HG03159 (cell line): Measurements from ENCODE around the gene NFE2L2.
"Not testable (repeated sequence)": the region's sequence is repeated elsewhere in the genome, so short reads cannot be mapped to it uniquely, and the experiment has no call there.

Experiments used
- ATAC-seq: cut with Tn5 transposase; IDR thresholded peaks from one replicate; pipeline ENCODE4 v1.9.1; 2021; ENCODE audit warnings: mild to moderate bottlenecking, moderate library complexity; ENCODE audit not compliant: unreplicated experiment

The NFE2L2 gene

GRCh38 chr2:177281400-177282180 is 17.1 kb upstream of the NFE2L2 start:
- ATAC-seq, result peak; percentile 62

GRCh38 chr2:177279847-177280246 is 15.3 kb upstream of the NFE2L2 start:
- no peak for ATAC-seq

GRCh38 chr2:177275743-177276055 is 11.2 kb upstream of the NFE2L2 start:
- ATAC-seq, result no peak

GRCh38 chr2:177275040-177275742 is 10.7 kb upstream of the NFE2L2 start:
- no peak for ATAC-seq

DNA sequence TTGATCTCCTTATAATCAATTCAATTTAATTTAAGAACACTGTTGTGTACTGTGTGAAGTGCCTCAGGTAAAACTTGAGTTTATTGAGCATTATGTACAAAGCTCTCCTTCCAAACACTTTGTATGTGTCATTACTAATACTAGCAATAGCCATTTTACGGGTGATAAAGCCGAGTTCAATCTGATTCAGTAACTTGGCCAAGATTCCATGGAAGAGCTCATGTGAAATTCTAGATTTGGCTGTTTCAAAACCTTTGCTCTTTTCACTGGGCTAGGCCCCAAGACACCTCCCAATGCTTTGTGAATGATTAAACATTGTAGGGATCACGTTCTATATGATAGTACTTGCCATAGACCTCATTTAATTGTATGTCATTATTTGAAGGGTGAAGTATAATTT is 8.9 kb upstream of the NFE2L2 start:
- no peak for ATAC-seq

DNA sequence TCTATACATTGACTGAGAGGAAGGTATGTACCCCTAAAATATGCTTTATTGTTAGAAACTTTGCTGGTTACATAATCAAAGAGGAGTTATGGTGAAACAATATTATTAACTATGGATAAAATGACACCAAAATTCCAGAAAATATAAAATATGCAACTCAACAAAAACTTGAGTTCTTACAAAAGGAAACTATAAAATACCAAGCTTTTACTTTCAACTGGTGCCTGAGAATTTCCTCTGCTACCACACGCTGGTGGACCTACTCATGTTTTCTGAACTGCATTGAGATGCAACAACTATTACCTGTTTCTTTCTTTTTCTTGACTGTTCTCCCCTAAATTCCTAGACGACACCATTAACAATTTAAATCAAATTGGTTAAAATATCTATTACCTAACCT is 8.2 kb upstream of the NFE2L2 start:
- ATAC-seq, result no peak

GRCh38 chr2:177271981-177272666 is 7.6 kb upstream of the NFE2L2 start:
- peak; percentile 55 for ATAC-seq

GRCh38 chr2:177270531-177270930 is 6.0 kb upstream of the NFE2L2 start:
- ATAC-seq, result no peak

GRCh38 chr2:177268901-177269300 is 4.4 kb upstream of the NFE2L2 start:
- no peak for ATAC-seq

GRCh38 chr2:177268187-177268871 is 3.8 kb upstream of the NFE2L2 start:
- ATAC-seq, result no peak

GRCh38 chr2:177266955-177267354 is 2.4 kb upstream of the NFE2L2 start:
- not testable (repeated sequence) for ATAC-seq

DNA sequence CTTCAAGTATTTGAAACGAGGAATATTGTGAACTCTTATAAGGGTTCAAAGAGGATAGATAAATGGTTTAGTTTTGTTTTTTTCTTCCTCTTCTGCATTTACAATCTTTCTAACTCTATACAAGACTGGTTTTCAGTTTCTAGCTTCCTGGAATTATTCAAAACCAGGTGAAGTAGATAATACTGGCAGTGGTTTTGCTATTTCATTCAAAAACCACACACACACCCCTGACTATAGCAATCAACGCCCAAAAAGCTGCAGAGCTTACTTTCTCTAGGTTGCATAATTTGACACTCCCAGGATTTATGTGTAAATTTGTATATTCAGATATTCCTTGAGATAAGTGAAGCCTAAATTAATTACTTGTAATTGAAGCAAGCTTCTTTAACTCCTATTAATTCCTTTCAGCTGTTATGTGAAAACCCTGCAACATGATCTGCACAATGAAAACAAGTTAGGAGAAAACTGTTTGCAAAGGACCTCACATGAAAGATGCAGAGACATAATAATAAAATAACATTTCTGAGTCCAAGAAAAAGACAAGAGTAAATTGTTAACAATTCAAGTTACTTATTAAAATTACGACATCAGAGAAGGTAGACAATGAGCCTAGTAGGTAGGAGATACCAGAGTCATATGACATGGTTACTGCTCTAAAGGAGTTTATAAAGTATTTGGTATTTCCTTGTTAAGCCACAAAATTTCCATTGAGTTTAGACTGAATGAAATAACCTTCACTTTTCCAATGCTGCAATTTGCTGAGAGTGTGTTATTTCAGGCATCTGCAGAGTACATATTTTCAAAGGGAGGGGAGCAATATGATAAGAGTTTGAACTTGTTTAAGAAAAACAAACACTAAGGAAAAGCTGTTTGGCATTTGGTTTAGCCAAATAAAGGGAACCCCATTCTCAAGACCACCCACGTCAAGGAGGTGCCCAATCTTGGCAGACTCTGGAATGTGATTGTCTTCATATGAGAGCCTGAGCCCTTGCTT is 1.6 kb upstream of the NFE2L2 start:
- ATAC-seq, result peak; percentile 19

DNA sequence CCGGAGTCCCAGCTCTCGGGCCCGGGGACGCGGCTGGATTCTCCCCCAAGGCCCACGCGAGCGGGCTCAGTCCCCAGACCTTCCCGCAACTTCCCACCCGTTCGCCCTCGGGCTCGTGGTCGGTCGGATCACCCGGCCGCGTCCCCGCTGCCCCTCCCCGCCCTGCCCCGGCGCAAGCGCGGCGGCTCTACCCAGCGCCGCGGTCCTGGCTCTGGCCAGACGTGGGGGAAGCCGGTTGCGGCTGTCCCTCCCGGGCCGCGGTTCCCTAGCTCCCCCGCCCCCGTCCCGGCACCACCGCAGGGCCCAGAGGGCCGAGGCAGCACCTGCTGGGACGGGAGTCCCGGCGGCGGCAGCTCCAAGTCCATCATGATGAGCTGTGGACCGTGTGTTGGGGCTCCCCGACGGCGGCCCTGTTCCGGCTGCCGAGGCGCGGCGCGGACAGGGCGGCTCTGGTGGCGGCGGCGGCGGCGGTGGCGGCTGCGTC is 276 bp downstream of the NFE2L2 start:
- no peak for ATAC-seq

DNA sequence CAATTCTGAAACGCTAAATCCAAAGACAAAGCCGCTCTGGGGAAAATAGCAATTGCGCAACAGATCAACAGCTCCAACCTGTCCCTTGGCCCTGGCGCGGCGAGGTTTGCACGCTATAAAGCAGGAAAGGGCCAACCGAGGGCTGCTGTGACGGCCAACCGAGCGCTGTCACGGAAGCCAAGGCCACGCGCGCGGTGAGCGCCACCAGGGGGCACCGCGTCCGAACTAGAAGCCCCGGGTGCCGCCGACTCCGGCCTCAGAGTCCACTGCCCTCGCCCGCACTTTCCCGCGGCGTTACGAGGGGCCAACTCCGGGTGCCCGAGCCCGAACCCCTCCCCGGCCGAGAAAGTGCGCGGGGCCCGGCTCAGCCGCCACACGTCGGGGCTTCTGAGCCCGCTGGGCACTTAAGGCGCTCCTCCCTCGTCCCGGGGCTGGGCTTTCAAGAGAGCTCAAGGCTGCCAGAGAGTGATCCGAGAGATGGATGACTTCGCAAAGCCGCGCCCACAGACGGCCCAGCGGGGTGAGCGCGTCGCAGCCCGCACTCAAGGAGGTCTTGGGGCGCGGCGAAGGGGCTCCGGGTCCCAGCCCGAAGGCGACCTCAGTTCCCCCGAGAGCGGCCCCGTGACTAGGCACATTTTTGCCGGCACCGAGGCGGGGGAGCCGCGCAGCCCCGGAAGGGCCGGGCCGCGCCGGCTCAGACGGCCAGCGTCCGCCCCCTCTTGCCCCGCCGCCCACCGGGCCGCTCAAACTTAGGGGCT is 897 bp downstream of the NFE2L2 start:
- peak; percentile 48 for ATAC-seq

DNA sequence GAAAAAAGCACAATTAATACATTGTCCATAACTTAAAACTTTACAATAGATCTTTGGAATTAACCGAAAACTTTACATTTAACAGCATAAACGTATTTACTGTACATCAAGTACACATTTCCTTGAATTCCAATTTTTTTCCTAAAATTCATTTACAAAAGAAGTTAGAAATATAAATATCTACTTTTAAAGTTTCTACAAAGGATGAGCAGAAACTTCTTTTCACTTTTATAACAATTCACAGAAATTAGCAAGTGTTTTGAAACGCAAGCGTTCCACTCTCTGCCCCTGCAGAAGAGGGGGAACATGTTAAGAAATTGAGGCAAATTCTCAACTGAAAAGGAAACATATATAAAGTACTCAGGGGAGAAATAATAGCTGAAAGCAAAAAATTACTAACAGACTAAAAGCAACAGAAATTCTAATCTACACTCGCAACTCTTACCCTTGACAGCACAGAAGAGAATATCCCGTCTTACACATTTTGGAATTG is 1.5 kb downstream of the NFE2L2 start:
- ATAC-seq, result no peak

DNA sequence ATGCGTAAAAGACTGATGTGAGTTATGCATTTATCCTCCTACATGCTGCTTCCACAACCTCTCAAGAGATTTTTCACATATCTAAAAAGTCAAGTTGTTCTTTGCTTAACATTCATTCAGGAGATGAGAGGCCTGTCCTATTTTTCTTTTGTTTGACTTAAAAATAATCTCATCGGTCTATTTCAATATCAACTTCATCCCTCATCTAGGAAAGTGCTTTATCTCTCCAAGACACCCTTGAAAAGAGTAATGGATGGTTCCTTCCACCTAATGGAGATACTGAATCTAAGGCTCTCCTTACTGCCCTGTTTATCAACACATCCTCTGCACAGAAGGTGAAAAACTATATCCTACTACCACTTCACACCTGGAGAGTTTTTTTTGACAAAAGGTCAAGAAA is 2.4 kb downstream of the NFE2L2 start:
- ATAC-seq, result no peak

DNA sequence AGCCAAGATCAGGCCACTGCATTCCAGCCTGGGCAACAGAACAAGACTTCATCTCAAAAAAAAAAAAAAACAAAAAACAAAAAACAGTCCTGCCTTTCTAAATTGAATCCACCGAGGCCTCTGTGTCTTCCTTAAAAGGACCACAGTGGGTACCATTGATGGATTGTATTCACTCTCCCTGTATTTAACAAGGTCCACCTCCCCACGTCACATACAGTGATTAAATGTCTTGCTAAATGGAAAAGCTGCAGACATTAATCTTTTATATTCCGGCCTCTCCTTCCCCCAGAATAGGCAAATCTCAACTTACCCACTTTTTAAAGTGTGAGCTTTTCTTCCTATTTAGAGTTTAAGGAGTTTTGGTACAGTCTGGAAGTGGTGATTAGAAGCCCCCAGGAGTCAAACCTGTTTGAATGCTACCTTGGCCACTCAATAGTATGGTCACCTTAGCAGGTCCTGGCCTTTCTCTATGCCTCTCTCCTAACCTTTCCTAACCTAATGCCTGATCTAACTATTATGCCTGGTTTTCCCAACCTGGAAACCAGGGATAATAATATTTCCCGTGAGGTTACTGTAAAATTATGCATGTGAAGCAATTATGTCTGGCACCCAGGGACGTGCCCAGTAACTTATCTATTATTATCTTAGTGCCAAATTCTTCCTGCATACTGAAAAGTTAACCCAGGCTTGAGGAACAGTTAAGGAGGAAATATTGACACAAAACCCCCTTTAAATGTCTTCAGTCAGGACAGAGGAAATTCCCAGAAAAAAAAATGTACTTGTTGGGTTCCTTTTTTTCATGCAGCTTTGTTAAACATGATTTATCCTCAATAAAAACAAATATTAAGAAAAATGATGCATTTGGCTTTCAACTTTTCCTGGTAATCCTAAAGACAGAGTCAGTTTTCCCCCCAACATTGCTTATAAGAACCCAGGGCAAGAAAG is 3.1 kb downstream of the NFE2L2 start:
- no peak for ATAC-seq

DNA sequence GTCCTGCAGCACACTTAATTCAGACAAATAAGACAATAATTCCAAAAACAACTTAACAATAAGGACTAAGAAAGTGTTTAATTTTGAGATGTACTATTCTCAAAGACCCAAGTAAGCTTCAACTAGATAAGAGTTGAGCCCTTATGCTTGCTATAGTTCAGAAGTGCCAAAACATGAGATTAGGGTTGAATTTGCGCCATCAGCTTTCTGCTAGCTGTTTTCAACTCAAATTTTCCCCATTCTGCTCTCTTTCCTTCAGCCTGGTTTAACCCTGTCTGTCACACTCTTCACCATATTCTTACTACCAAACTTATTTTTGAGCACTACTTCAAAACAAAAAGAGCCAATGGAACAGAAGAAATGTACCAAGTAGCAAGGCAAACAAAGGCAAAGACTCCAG is 4.1 kb downstream of the NFE2L2 start:
- no peak for ATAC-seq
